Left hindlimb (tissue), 1 donor: ENCODE data around the gene TRIB2.

Experiments used
- DNase-seq: peaks from one replicate; pipeline ENCODE4 v3.0.0-alpha.2; 2018

The TRIB2 gene

GRCh38 chr2:12701786-12702167, 15.0 kb upstream of the TRIB2 start:
- DNase-seq: no peak

- DNase-seq: peak; percentile 71
These were observed 14.3 kb upstream of the TRIB2 start for GRCh38 chr2:12702168-12703121.

- DNase-seq: no peak
These were observed 12.4 kb upstream of the TRIB2 start for GRCh38 chr2:12704378-12704777.

GRCh38 chr2:12705230-12705629, 11.5 kb upstream of the TRIB2 start:
- DNase-seq: no peak

GRCh38 chr2:12705742-12706141, 11.0 kb upstream of the TRIB2 start:
- no peak for DNase-seq

- no peak for DNase-seq
These were observed 8.1 kb upstream of the TRIB2 start for GRCh38 chr2:12708508-12709206.

GRCh38 chr2:12709207-12709522, 7.6 kb upstream of the TRIB2 start:
- no peak for DNase-seq

- DNase-seq: no peak
These were observed 6.4 kb upstream of the TRIB2 start for GRCh38 chr2:12710301-12710700.

GRCh38 chr2:12711339-12711738, 5.4 kb upstream of the TRIB2 start:
- no peak for DNase-seq

GRCh38 chr2:12712881-12713280, 3.9 kb upstream of the TRIB2 start:
- no peak for DNase-seq

- no peak for DNase-seq
These were observed 2.1 kb upstream of the TRIB2 start for GRCh38 chr2:12714391-12715221.

- DNase-seq: no peak
These were observed 1.3 kb upstream of the TRIB2 start for GRCh38 chr2:12715258-12716031.

GRCh38 chr2:12716032-12716281, 779 bp upstream of the TRIB2 start:
- peak; percentile 84 for DNase-seq

GRCh38 chr2:12717191-12718014, 667 bp downstream of the TRIB2 start:
- DNase-seq: peak; percentile 78

- peak; percentile 60 for DNase-seq
These were observed 1.4 kb downstream of the TRIB2 start for GRCh38 chr2:12718015-12718671.

- DNase-seq: no peak
These were observed 2.1 kb downstream of the TRIB2 start for GRCh38 chr2:12718711-12719399.

GRCh38 chr2:12719400-12720277, 2.9 kb downstream of the TRIB2 start:
- DNase-seq: no peak

GRCh38 chr2:12720278-12720620, 3.5 kb downstream of the TRIB2 start:
- DNase-seq: no peak

GRCh38 chr2:12720754-12721378, 4.1 kb downstream of the TRIB2 start:
- DNase-seq: no peak
